ENCODE data around the gene CLDN22.

GRCh38 chr4:183304538-183304937 lies 15.5 kb downstream of the CLDN22 start:
- no peak for TF ChIP-seq CTCF (IDR thresholded peaks at IDR 0.05; ENCODE audit: insufficient read depth, low read length)
- no peak for TF ChIP-seq REST (IDR thresholded peaks at IDR 0.05; ENCODE audit: insufficient replicate concordance, low read depth)

All from HL-60 (cell line).